A673 (cell line): ENCODE data around the gene TEK. TPM values are rescaled to one million over a fixed set of nuclear protein-coding genes. Genes with fewer than 3 reads are reported as not detected.

Experiments
- BruUV-seq: library from RNA; stranded (reverse); fragments of 400-500 nt; replicated peaks from 2 replicates; lab custom pipeline; 2021; lab: Mats Ljungman, UMichigan
- CTCF ChIA-PET: fragments of 300-600 bp; sonication (Branson Sonifier 250); formaldehyde crosslinking; loops from one replicate; lab custom pipeline; 2022; ENCODE audit warnings: antibody characterized with exemption; lab: Charles Lee
- POLR2A ChIA-PET: fragments of 300-600 bp; sonication (Branson Sonifier 250); formaldehyde crosslinking; loops from one replicate; lab custom pipeline; 2022; ENCODE audit warnings: antibody characterized with exemption; ENCODE audit not compliant: low non-redundant PET; lab: Charles Lee
- DNase-seq: peaks from one replicate; pipeline ENCODE4 v3.0.0-alpha.2; 2015; ENCODE audit warnings: low spot score
- H3K27ac ChIP-seq: fragments of 200-600 bp; sonication (generic); 2 replicates; pipeline ENCODE4 v1.5.1; 2016; ENCODE audit warnings: mixed run types, low read depth, mild to moderate bottlenecking, mixed read lengths, antibody characterized with exemption, low read length; ENCODE audit not compliant: poor library complexity, severe bottlenecking
- H3K27me3 ChIP-seq: fragments of 200-600 bp; sonication (generic); replicated peaks from 2 replicates; pipeline ENCODE4 v1.6.1; 2017; ENCODE audit warnings: mixed run types, low read depth, mild to moderate bottlenecking, mixed read lengths, antibody characterized with exemption, low read length; ENCODE audit not compliant: insufficient read depth, poor library complexity
- H3K36me3 ChIP-seq: fragments of 200-600 bp; sonication (generic); 2 replicates; pipeline ENCODE4 v1.6.1; 2016; ENCODE audit warnings: mixed run types, mild to moderate bottlenecking, mixed read lengths, antibody characterized with exemption, low read length; ENCODE audit not compliant: insufficient read depth, poor library complexity, severe bottlenecking
- H3K4me1 ChIP-seq: fragments of 200-600 bp; sonication (generic); 2 replicates; pipeline ENCODE4 v1.6.1; 2017; ENCODE audit warnings: mixed run types, mild to moderate bottlenecking, mixed read lengths, antibody characterized with exemption, low read length; ENCODE audit not compliant: insufficient read depth, poor library complexity, severe bottlenecking
- H3K4me3 ChIP-seq: fragments of 200-600 bp; sonication (generic); 2 replicates; pipeline ENCODE4 v1.5.1; 2016; ENCODE audit warnings: low read depth, mixed run types, mild to moderate bottlenecking, mixed read lengths, low read length; ENCODE audit not compliant: poor library complexity, severe bottlenecking
- H3K9me3 ChIP-seq: fragments of 200-600 bp; sonication (generic); 2 replicates; pipeline ENCODE4 v1.6.1; 2016; ENCODE audit warnings: mixed run types, low read depth, mild to moderate bottlenecking, mixed read lengths, antibody characterized with exemption, low read length; ENCODE audit not compliant: poor library complexity, severe bottlenecking
- EZH2 ChIP-seq: fragments of 200-600 bp; sonication (generic); IDR thresholded peaks from 2 replicates; pipeline ENCODE4 v1.6.1; 2017; ENCODE audit warnings: borderline replicate concordance, low read depth, mild to moderate bottlenecking, mixed read lengths, antibody characterized with exemption, low read length; ENCODE audit not compliant: poor library complexity, severe bottlenecking
- intact Hi-C: fragments of 100-400 bp; cut with micrococcal nuclease; formaldehyde crosslinking; loops from one replicate; pipeline ENCODE4 v1.10.0; 2022; ENCODE audit not compliant: unreplicated experiment
- total RNA-seq: library from RNA; stranded (reverse); gene quantifications from 2 replicates; pipeline ENCODE4 v1.2.3, GENCODE V29; 2021
- TF ChIP-seq, protein P1 (sequence below): fragments of 300-800, 200-600 bp; sonication (generic); conservative IDR thresholded peaks from 2 replicates; pipeline ENCODE4 v1.5.1; 2017; ENCODE audit warnings: low read depth, mild to moderate bottlenecking, antibody characterized with exemption, low read length, moderate library complexity, mixed read lengths

The TEK gene
- total RNA-seq, 1 experiment from 2014 or later, result not detected

DNA sequence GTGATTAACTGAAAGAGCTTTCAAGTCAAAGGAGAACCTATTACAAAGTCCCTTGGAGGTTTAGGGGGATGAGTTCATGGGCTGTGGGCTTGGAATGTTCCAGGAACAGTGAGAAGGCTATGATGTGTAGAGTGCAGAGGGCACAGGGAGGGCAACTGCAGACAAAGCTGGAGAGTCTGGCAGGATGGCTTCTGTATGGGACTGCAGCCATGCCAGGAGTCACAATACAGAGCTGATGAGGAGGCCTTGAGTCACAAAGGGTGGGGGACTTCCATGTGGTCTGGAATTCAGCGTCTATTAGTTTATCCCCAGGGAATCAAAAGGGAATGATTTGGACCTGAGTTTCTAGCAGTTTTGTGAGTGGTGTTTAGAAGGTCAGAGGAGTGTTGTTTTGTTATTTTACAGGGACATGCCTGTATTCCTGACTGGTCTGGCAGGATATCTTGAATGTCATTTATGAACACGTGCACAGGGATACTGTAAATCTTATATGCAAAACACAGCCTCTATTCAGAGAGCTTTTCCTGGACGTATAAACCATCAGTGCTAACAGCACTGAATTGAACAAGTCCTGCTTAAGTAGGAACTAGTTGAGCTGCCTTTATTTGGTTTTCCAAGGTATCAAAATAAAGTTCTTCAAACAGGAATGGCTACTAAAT is 14.3 kb upstream of the TEK start:
- Histone ChIP-seq H3K27ac (no peak overlapping the region), H3K9me3 (no peaks in the 10 kb centered on the region), H3K27me3 (no peaks in the 10 kb centered on the region), H3K4me1 (no peaks in the 10 kb centered on the region), H3K4me3 (no peak overlapping the region), H3K36me3 (no peaks in the 10 kb centered on the region)
- BruUV-seq, result no TSS peak
- TF ChIP-seq, protein P1, sequence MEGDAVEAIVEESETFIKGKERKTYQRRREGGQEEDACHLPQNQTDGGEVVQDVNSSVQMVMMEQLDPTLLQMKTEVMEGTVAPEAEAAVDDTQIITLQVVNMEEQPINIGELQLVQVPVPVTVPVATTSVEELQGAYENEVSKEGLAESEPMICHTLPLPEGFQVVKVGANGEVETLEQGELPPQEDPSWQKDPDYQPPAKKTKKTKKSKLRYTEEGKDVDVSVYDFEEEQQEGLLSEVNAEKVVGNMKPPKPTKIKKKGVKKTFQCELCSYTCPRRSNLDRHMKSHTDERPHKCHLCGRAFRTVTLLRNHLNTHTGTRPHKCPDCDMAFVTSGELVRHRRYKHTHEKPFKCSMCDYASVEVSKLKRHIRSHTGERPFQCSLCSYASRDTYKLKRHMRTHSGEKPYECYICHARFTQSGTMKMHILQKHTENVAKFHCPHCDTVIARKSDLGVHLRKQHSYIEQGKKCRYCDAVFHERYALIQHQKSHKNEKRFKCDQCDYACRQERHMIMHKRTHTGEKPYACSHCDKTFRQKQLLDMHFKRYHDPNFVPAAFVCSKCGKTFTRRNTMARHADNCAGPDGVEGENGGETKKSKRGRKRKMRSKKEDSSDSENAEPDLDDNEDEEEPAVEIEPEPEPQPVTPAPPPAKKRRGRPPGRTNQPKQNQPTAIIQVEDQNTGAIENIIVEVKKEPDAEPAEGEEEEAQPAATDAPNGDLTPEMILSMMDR, result no peak
- no peak for TF ChIP-seq EZH2
- ChIA-PET POLR2A (no interaction called here), CTCF (no interaction called here)
- no peak for DNase-seq
- intact Hi-C loops, result no loop called here

DNA sequence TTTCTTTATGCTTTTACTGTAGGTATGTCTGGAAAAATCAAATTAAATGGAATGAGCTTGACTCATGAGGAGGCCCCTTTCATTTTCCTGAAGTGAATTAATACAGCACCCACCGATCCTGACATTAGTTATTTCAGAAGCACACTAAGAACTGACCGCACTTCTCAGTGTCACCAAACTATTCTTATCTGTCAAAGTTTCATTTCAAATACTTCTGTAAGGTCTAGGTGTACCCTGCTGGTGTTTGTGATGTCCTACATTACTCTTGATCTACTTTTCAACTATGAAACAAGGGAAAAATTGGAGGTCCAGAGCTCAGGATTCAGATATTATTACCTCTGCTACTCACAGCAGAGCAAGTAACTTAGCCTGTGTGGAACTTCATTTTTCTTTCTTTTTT is 1.8 kb upstream of the TEK start:
- no peaks in the 10 kb centered on the region for H3K9me3 ChIP-seq
- no peak overlapping the region for H3K4me3 ChIP-seq
- DNase-seq, result no peak
- TF ChIP-seq EZH2, result no peak
- TF ChIP-seq, protein P1, result no peak
- POLR2A ChIA-PET, result no interaction called here
- intact Hi-C loops, result no loop called here
- no peaks in the 10 kb centered on the region for H3K4me1 ChIP-seq
- no TSS peak for BruUV-seq
- H3K27me3 ChIP-seq, result no peaks in the 10 kb centered on the region
- CTCF ChIA-PET, result no interaction called here
- no peak overlapping the region for H3K27ac ChIP-seq
- H3K36me3 ChIP-seq, result no peaks in the 10 kb centered on the region

DNA sequence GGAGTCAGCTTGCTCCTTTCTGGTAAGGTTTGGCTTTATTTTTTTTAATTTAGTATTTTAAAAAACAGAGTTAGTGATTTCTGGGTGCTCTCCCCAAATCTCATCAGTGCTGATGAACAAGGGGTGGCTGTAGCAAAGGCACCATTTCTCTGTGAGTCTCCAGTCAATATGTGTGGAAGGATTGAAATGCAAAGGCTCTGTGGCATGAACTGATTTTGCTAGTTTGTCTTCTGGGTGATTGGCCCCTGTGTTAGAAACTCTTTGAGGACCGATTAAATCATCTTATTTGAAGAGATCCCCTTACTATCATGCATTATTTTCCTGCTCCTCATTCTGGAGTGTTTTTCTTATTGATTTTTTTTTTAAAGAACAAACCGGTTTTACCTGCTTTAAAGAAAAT is 596 bp downstream of the TEK start:
- CTCF ChIA-PET, result no interaction called here
- POLR2A ChIA-PET, result no interaction called here
- no TSS peak for BruUV-seq
- H3K4me3 ChIP-seq, result no peak overlapping the region
- TF ChIP-seq, protein P1, result no peak
- no peak for TF ChIP-seq EZH2
- H3K4me1 ChIP-seq, result no peaks in the 10 kb centered on the region
- H3K27me3 ChIP-seq, result no peaks in the 10 kb centered on the region
- intact Hi-C loops, result no loop called here
- no peak for DNase-seq
- H3K27ac ChIP-seq, result no peak overlapping the region
- H3K36me3 ChIP-seq, result no peaks in the 10 kb centered on the region
- H3K9me3 ChIP-seq, result no peaks in the 10 kb centered on the region
